Activated CD8-positive, alpha-beta T cell treated with anti-CD3 and anti-CD28 coated beads, Interleukin-2, amount 10 ng/mL, durations not matched to agents 7 days and 5 days (primary cell): ENCODE data around the gene FCAMR. TPM values are rescaled to one million over a fixed set of nuclear protein-coding genes. Genes with fewer than 3 reads are reported as not detected.

Source experiments
- total RNA-seq, 2 experiments: library from RNA; stranded (reverse); gene quantifications; one replicate each; pipeline ENCODE4 v1.2.3, GENCODE V29; 2021

FCAMR gene
- total RNA-seq, 2 experiments from 2014 or later = not detected

Other genes with a start within 250 kb of the FCAMR start
- gene IL19, start 199.7 kb downstream of the FCAMR start, total RNA-seq = not detected
- gene IL10, start 198.0 kb downstream of the FCAMR start, total RNA-seq = under 1 TPM in 1 of 2 experiments, not detected in 1; 0.32 TPM
- gene IL20, start 104.8 kb downstream of the FCAMR start, total RNA-seq = not detected
- not detected for gene IL24, start 73.0 kb downstream of the FCAMR start, total RNA-seq
- 10 to 100 TPM; 51.5 to 56.8 TPM for gene FCMR, start 48.5 kb downstream of the FCAMR start, total RNA-seq
- not detected for gene PIGR, start 24.0 kb downstream of the FCAMR start, total RNA-seq
- gene C1orf116, start 62.3 kb upstream of the FCAMR start, total RNA-seq = not detected
- gene YOD1, start 80.7 kb upstream of the FCAMR start, total RNA-seq = 1 to 10 TPM; 7.7 to 8.7 TPM
- gene PFKFB2, start 82.8 kb upstream of the FCAMR start, total RNA-seq = 1 to 10 TPM; 5.0 to 6.6 TPM
- 1 to 10 TPM; 1.7 to 3.2 TPM for gene C4BPB, start 118.4 kb upstream of the FCAMR start, total RNA-seq
- gene C4BPA, start 133.8 kb upstream of the FCAMR start, total RNA-seq = not detected